OCI-LY7 (cell line): Measurements from ENCODE around the gene FAM180B. TPM values are rescaled to one million over a fixed set of nuclear protein-coding genes. Genes with fewer than 3 reads are reported as not detected.

Experiments used
- BruUV-seq: library from RNA; stranded (reverse); fragments of 400-500 nt; replicated peaks from 2 replicates; lab custom pipeline; 2021; lab: Mats Ljungman, UMichigan
- CTCF ChIA-PET: fragments of 300-600 bp; sonication (Branson Sonifier 250); formaldehyde crosslinking; loops from one replicate; lab custom pipeline; 2022; ENCODE audit warnings: antibody characterized with exemption; ENCODE audit not compliant: unreplicated experiment; lab: Charles Lee
- POLR2A ChIA-PET: fragments of 300-600 bp; sonication (Branson Sonifier 250); formaldehyde crosslinking; loops from one replicate; lab custom pipeline; 2022; ENCODE audit warnings: antibody characterized with exemption; lab: Charles Lee
- DNase-seq: peaks from one replicate; pipeline ENCODE4 v3.0.0-alpha.2; 2015; ENCODE audit warnings: low spot score
- H2AFZ ChIP-seq: fragments of 200-600 bp; sonication (generic), shearing (Covaris generic); 2 replicates; pipeline ENCODE4 v1.6.1; 2014; ENCODE audit warnings: mild to moderate bottlenecking, antibody characterized with exemption, low read length, moderate library complexity
- H3K27ac ChIP-seq: fragments of 200-600 bp; sonication (generic); 2 replicates; pipeline ENCODE4 v1.5.1; 2014; ENCODE audit warnings: mixed run types, low read depth, mild to moderate bottlenecking, moderate library complexity, low read length, inconsistent platforms; ENCODE audit not compliant: poor library complexity, severe bottlenecking
- H3K36me3 ChIP-seq: fragments of 200-600 bp; sonication (generic); 2 replicates; pipeline ENCODE4 v1.6.1; 2014; ENCODE audit warnings: mild to moderate bottlenecking, antibody characterized with exemption, low read length, moderate library complexity, mixed read lengths; ENCODE audit not compliant: insufficient read depth
- H3K4me1 ChIP-seq: fragments of 200-600 bp; sonication (generic); 2 replicates; pipeline ENCODE4 v1.5.1; 2014; ENCODE audit warnings: mild to moderate bottlenecking, low read length; ENCODE audit not compliant: insufficient read depth, poor library complexity, severe bottlenecking
- H3K4me2 ChIP-seq: fragments of 200-600 bp; sonication (generic); 2 replicates; pipeline ENCODE4 v1.6.1; 2014; ENCODE audit warnings: mild to moderate bottlenecking, low read length
- H3K4me3 ChIP-seq: fragments of 200-600 bp; sonication (generic); 2 replicates; pipeline ENCODE4 v1.5.1; 2014; ENCODE audit warnings: mild to moderate bottlenecking, low read depth, low read length; ENCODE audit not compliant: poor library complexity, severe bottlenecking
- H3K79me2 ChIP-seq: fragments of 200-600 bp; sonication (generic); 2 replicates; pipeline ENCODE4 v1.6.1; 2016; ENCODE audit warnings: low read depth, mild to moderate bottlenecking, low read length, moderate library complexity, mixed read lengths; ENCODE audit not compliant: insufficient read depth
- H3K9me2 ChIP-seq: fragments of 200-600 bp; sonication (generic); 2 replicates; pipeline ENCODE4 v1.6.1; 2016; ENCODE audit warnings: mild to moderate bottlenecking, low read length, mixed read lengths; ENCODE audit not compliant: insufficient read depth
- H3K9me3 ChIP-seq: fragments of 200-600 bp; sonication (generic); 2 replicates; pipeline ENCODE4 v1.6.1; 2014; ENCODE audit warnings: mild to moderate bottlenecking, mixed run types, low read length, mixed read lengths
- H4K20me1 ChIP-seq: fragments of 200-600 bp; sonication (generic); 2 replicates; pipeline ENCODE4 v1.6.1; 2014; ENCODE audit warnings: mild to moderate bottlenecking, antibody characterized with exemption, low read length, moderate library complexity, mixed read lengths; ENCODE audit not compliant: insufficient read depth
- CTCF ChIP-seq: fragments of 200-600 bp; sonication (generic); conservative IDR thresholded peaks from 2 replicates; pipeline ENCODE4 v1.5.1; 2014; ENCODE audit warnings: mild to moderate bottlenecking, antibody characterized with exemption, low read length, moderate library complexity, mixed read lengths
- EZH2phosphoT487 ChIP-seq: fragments of 200-600 bp; sonication (generic); IDR thresholded peaks from 2 replicates; pipeline ENCODE4 v1.6.1; 2018; ENCODE audit warnings: low read depth, borderline replicate concordance, mild to moderate bottlenecking, mixed run types, antibody characterized with exemption, low read length, moderate library complexity, mixed read lengths
- intact Hi-C: fragments of 100-400 bp; cut with micrococcal nuclease; formaldehyde crosslinking; loops from one replicate; pipeline ENCODE4 v1.10.0; 2022; ENCODE audit not compliant: unreplicated experiment
- total RNA-seq, 2 experiments: library from RNA; depleted of rRNA in 1 of 2; stranded (reverse); fragments of >200 nt in 1 of 2; shearing (Covaris generic) in 1 of 2; gene quantifications; 2 replicates each; pipeline ENCODE4 v1.2.3, GENCODE V29; 2014 to 2022

Gene FAM180B
- total RNA-seq, 2 experiments from 2014 or later = 0.22 to 0.23 TPM

GRCh38 chr11:47570651-47571356 is 15.7 kb upstream of the FAM180B start:
- H3K4me3 ChIP-seq = no peak overlapping the region
- H3K9me2 ChIP-seq = no peaks in the 10 kb centered on the region
- H3K4me1 ChIP-seq = no peaks in the 10 kb centered on the region
- H3K27ac ChIP-seq = no peak overlapping the region
- H4K20me1 ChIP-seq = no peaks in the 10 kb centered on the region
- intact Hi-C loops = loop anchor here (10.0 kb wide), 1 partner anchor 144 kb away; the partner anchor contains the start of gene AGBL2
- CTCF ChIA-PET = no interaction called here
- H3K9me3 ChIP-seq = no peaks in the 10 kb centered on the region
- peaks cover 6% of the 10 kb centered on the region; the same call in 1 of the 2 replicates for H3K79me2 ChIP-seq
- peaks cover 66% of the 10 kb centered on the region for H3K36me3 ChIP-seq
- no peak for DNase-seq
- POLR2A ChIA-PET = interaction anchor here (0.5 to 0.9 kb wide), 3 partner anchors 8 to 62 kb away, joined by 3 to 6 read pairs (median 4); partner anchors contain the start of genes KBTBD4 and NDUFS3
- TF ChIP-seq CTCF (no peak), EZH2phosphoT487 (no peak)
- no peak overlapping the region for H3K4me2 ChIP-seq
- no peak overlapping the region for H2AFZ ChIP-seq
- no TSS peak for BruUV-seq

GRCh38 chr11:47571357-47571729 is 15.1 kb upstream of the FAM180B start:
- no peak overlapping the region for H3K4me2 ChIP-seq
- no peak overlapping the region for H2AFZ ChIP-seq
- intact Hi-C loops = loop anchor here (10.0 kb wide), 1 partner anchor 143 kb away; the partner anchor contains the start of gene AGBL2
- H3K79me2 ChIP-seq = peaks cover 5% of the 10 kb centered on the region; the same call in 1 of the 2 replicates
- H3K36me3 ChIP-seq = peaks cover 72% of the 10 kb centered on the region
- H4K20me1 ChIP-seq = no peaks in the 10 kb centered on the region
- no TSS peak for BruUV-seq
- TF ChIP-seq EZH2phosphoT487 (no peak), CTCF (no peak)
- DNase-seq = no peak
- no peak overlapping the region for H3K4me3 ChIP-seq
- no peak overlapping the region for H3K27ac ChIP-seq
- no peaks in the 10 kb centered on the region for H3K9me2 ChIP-seq
- H3K9me3 ChIP-seq = no peaks in the 10 kb centered on the region
- POLR2A ChIA-PET = no interaction called here
- CTCF ChIA-PET = no interaction called here
- no peaks in the 10 kb centered on the region for H3K4me1 ChIP-seq

- Histone ChIP-seq H2AFZ (no peak overlapping the region), H4K20me1 (no peaks in the 10 kb centered on the region), H3K4me2 (no peak overlapping the region), H3K4me1 (no peaks in the 10 kb centered on the region), H3K9me3 (no peaks in the 10 kb centered on the region), H3K9me2 (no peaks in the 10 kb centered on the region), H3K79me2 (peaks cover 2% of the 10 kb centered on the region; the same call in 1 of the 2 replicates), H3K4me3 (no peak overlapping the region), H3K27ac (no peak overlapping the region), H3K36me3 (peaks cover 77% of the 10 kb centered on the region)
- no peak for DNase-seq
- BruUV-seq = no TSS peak
- POLR2A ChIA-PET = interaction anchor here (0.9 kb wide), 1 partner anchor 10 kb away, joined by 3 read pairs; no protein-coding TSS in a partner anchor
- intact Hi-C loops = loop anchor here (10.0 kb wide), 1 partner anchor 143 kb away; the partner anchor contains the start of gene AGBL2
- CTCF ChIA-PET = no interaction called here
- TF ChIP-seq EZH2phosphoT487 = no peak
- TF ChIP-seq CTCF = no peak
Observed at GRCh38 chr11:47571895-47572294, 14.6 kb upstream of the FAM180B start.
